Measurements from ENCODE around the gene NHSL2. TPM values are rescaled to one million over a fixed set of nuclear protein-coding genes. Genes with fewer than 3 reads are reported as not detected.

NHSL2 gene
- total RNA-seq, 3 donors from 2014 or later, result 5.4 to 9.2 (median 5.8) TPM

GRCh38 chrX:71935476-71935875, 24.8 kb downstream of the NHSL2 start:
- Histone ChIP-seq H3K4me1 (no peaks in the 10 kb centered on the region), H3K27ac (no peak overlapping the region), H3K27me3 (peaks cover 0 to 83% of the 10 kb centered on the region in 2 donors), H3K4me3 (no peak overlapping the region), H3K36me3 (no peaks in the 10 kb centered on the region), H3K9me3 (no peaks in the 10 kb centered on the region)
- DNase-seq (ENCODE audit: low spot score in 2 of 2), result no peak
- TF ChIP-seq POLR2AphosphoS5 (IDR thresholded peaks at IDR 0.05) (no peak), CTCF (IDR thresholded peaks at IDR 0.05) (no peak), POLR2A (IDR thresholded peaks at IDR 0.05) (no peak)
- intact Hi-C loops (cut with DNase I; ENCODE audit: low total_unique reads), result no loop called here

GRCh38 chrX:71936632-71937031, 26.0 kb downstream of the NHSL2 start:
- no peak for DNase-seq (ENCODE audit: low spot score in 2 of 2)
- Histone ChIP-seq H3K9me3 (no peaks in the 10 kb centered on the region), H3K27ac (no peak overlapping the region), H3K27me3 (peaks cover 0 to 81% of the 10 kb centered on the region in 2 donors), H3K4me3 (no peak overlapping the region), H3K4me1 (no peaks in the 10 kb centered on the region), H3K36me3 (no peaks in the 10 kb centered on the region)
- TF ChIP-seq POLR2AphosphoS5 (IDR thresholded peaks at IDR 0.05) (no peak), CTCF (IDR thresholded peaks at IDR 0.05) (no peak), POLR2A (IDR thresholded peaks at IDR 0.05) (no peak)
- intact Hi-C loops (cut with DNase I; ENCODE audit: low total_unique reads), result no loop called here

GRCh38 chrX:71938371-71938770, 27.7 kb downstream of the NHSL2 start:
- no peak overlapping the region for H3K27ac ChIP-seq
- H3K4me1 ChIP-seq, result no peaks in the 10 kb centered on the region
- DNase-seq (ENCODE audit: low spot score in 2 of 2), result no peak
- no peak for TF ChIP-seq POLR2AphosphoS5 (IDR thresholded peaks at IDR 0.05)
- TF ChIP-seq CTCF (IDR thresholded peaks at IDR 0.05), result no peak
- no peak for TF ChIP-seq POLR2A (IDR thresholded peaks at IDR 0.05)
- intact Hi-C loops (cut with DNase I; ENCODE audit: low total_unique reads), result no loop called here
- no peak overlapping the region for H3K4me3 ChIP-seq
- H3K27me3 ChIP-seq, result peaks cover 0 to 66% of the 10 kb centered on the region in 2 donors
- H3K9me3 ChIP-seq, result no peaks in the 10 kb centered on the region
- H3K36me3 ChIP-seq, result no peaks in the 10 kb centered on the region

GRCh38 chrX:71941145-71941544, 30.5 kb downstream of the NHSL2 start:
- H3K9me3 ChIP-seq, result no peaks in the 10 kb centered on the region
- intact Hi-C loops (cut with DNase I; ENCODE audit: low total_unique reads), result no loop called here
- H3K36me3 ChIP-seq, result no peaks in the 10 kb centered on the region
- no peak for DNase-seq (ENCODE audit: low spot score in 2 of 2)
- no peak overlapping the region for H3K27ac ChIP-seq
- H3K27me3 ChIP-seq, result peaks cover 0 to 60% of the 10 kb centered on the region in 2 donors
- H3K4me1 ChIP-seq, result no peaks in the 10 kb centered on the region
- no peak overlapping the region for H3K4me3 ChIP-seq
- TF ChIP-seq POLR2A (IDR thresholded peaks at IDR 0.05) (no peak), CTCF (IDR thresholded peaks at IDR 0.05) (no peak), POLR2AphosphoS5 (IDR thresholded peaks at IDR 0.05) (no peak)

GRCh38 chrX:71941776-71942175, 31.1 kb downstream of the NHSL2 start:
- H3K36me3 ChIP-seq, result no peaks in the 10 kb centered on the region
- DNase-seq (ENCODE audit: low spot score in 2 of 2), result no peak
- H3K9me3 ChIP-seq, result no peaks in the 10 kb centered on the region
- no peak overlapping the region for H3K4me3 ChIP-seq
- H3K27me3 ChIP-seq, result peaks cover 0 to 58% of the 10 kb centered on the region in 2 donors
- H3K4me1 ChIP-seq, result no peaks in the 10 kb centered on the region
- no peak overlapping the region for H3K27ac ChIP-seq
- TF ChIP-seq POLR2AphosphoS5 (IDR thresholded peaks at IDR 0.05) (no peak), CTCF (IDR thresholded peaks at IDR 0.05) (no peak), POLR2A (IDR thresholded peaks at IDR 0.05) (no peak)
- intact Hi-C loops (cut with DNase I; ENCODE audit: low total_unique reads), result no loop called here
